ENCODE results near the gene KRT72.

DNA sequence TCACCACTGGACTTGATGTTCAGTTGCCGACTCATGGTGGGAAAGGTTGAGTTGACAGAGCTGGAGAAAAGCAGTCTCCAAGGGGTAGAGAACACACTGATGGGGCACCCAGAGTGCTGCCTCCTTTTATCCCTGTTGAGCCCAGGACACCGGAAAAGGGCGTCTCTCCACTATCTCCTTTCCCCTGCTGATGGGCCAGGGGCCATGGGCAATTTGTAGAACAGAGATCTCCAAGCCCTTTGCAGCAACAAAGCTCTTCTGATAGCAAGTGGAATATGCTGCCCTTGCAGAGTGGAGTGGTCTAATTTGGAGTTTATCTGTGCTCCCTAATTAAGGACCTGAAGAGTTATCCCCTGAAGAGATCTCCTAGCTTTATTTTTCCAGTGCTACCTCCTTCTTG lies 27.5 kb downstream of the KRT72 start, which contains the start of gene KRT74:
- TF ChIP-seq POLR2AphosphoS5 (IDR thresholded peaks at IDR 0.05; ENCODE audit: low read depth, low read length): no peak
- no peak for TF ChIP-seq SIN3A (IDR thresholded peaks at IDR 0.05; ENCODE audit: borderline replicate concordance, insufficient read depth, low read length)
- TF ChIP-seq TAF1 (IDR thresholded peaks at IDR 0.05; ENCODE audit: borderline replicate concordance, insufficient read depth, low read length): no peak
- TF ChIP-seq, protein P1, sequence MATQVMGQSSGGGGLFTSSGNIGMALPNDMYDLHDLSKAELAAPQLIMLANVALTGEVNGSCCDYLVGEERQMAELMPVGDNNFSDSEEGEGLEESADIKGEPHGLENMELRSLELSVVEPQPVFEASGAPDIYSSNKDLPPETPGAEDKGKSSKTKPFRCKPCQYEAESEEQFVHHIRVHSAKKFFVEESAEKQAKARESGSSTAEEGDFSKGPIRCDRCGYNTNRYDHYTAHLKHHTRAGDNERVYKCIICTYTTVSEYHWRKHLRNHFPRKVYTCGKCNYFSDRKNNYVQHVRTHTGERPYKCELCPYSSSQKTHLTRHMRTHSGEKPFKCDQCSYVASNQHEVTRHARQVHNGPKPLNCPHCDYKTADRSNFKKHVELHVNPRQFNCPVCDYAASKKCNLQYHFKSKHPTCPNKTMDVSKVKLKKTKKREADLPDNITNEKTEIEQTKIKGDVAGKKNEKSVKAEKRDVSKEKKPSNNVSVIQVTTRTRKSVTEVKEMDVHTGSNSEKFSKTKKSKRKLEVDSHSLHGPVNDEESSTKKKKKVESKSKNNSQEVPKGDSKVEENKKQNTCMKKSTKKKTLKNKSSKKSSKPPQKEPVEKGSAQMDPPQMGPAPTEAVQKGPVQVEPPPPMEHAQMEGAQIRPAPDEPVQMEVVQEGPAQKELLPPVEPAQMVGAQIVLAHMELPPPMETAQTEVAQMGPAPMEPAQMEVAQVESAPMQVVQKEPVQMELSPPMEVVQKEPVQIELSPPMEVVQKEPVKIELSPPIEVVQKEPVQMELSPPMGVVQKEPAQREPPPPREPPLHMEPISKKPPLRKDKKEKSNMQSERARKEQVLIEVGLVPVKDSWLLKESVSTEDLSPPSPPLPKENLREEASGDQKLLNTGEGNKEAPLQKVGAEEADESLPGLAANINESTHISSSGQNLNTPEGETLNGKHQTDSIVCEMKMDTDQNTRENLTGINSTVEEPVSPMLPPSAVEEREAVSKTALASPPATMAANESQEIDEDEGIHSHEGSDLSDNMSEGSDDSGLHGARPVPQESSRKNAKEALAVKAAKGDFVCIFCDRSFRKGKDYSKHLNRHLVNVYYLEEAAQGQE (IDR thresholded peaks at IDR 0.05; ENCODE audit: insufficient read depth in 1 of 2, low read depth in 2 of 2, low read length in 2 of 2): no peak
- TF ChIP-seq FOXP2 (optimal IDR thresholded peaks at IDR 0.05; ENCODE audit: borderline replicate concordance, extremely low read depth, extremely low read length, insufficient read depth): no peak
